MM.1S (cell line): ENCODE measurements around the gene ARL15.

Experiments
- DNase-seq: peaks from one replicate; pipeline ENCODE4 v3.0.0-alpha.2; 2015
- H2AFZ ChIP-seq: fragments of 300-600 bp; sonication (generic); 2 replicates; pipeline ENCODE4 v1.6.0; 2016; ENCODE audit warnings: antibody characterized with exemption, low read length
- H3F3A ChIP-seq: fragments of 300-600 bp; sonication (generic); 2 replicates; pipeline ENCODE4 v1.6.1; 2016; ENCODE audit warnings: mild to moderate bottlenecking, antibody characterized with exemption, low read length, moderate library complexity, mixed read lengths; ENCODE audit not compliant: insufficient read depth
- H3K27ac ChIP-seq: fragments of 300-600 bp; sonication (generic); 2 replicates; pipeline ENCODE4 v1.5.1; 2016; ENCODE audit warnings: mild to moderate bottlenecking, low read length
- H3K27me3 ChIP-seq: fragments of 300-600 bp; sonication (generic); replicated peaks from 2 replicates; pipeline ENCODE4 v1.6.0; 2016; ENCODE audit warnings: low read length; ENCODE audit not compliant: insufficient read depth
- H3K36me3 ChIP-seq: fragments of 300-600 bp; sonication (generic); replicated peaks from 2 replicates; pipeline ENCODE4 v1.6.1; 2016; ENCODE audit warnings: mild to moderate bottlenecking, low read length, mixed read lengths; ENCODE audit not compliant: insufficient read depth
- H3K4me1 ChIP-seq: fragments of 300-600 bp; sonication (generic); 2 replicates; pipeline ENCODE4 v1.6.1; 2016; ENCODE audit warnings: low read length, mixed read lengths
- H3K4me2 ChIP-seq: fragments of 300-600 bp; sonication (generic); 2 replicates; pipeline ENCODE4 v1.6.0; 2016; ENCODE audit warnings: low read depth, low read length
- H3K4me3 ChIP-seq: fragments of 300-600 bp; sonication (generic); 2 replicates; pipeline ENCODE4 v1.5.1; 2016; ENCODE audit warnings: low read length, mixed read lengths
- H3K79me2 ChIP-seq: fragments of 300-600 bp; sonication (generic); 2 replicates; pipeline ENCODE4 v1.6.1; 2016; ENCODE audit warnings: mixed run types, low read length, mixed read lengths
- H3K9ac ChIP-seq: fragments of 300-600 bp; sonication (generic); 2 replicates; pipeline ENCODE4 v1.6.1; 2016; ENCODE audit warnings: low read length, mixed read lengths
- H3K9me2 ChIP-seq: fragments of 300-600 bp; sonication (generic); replicated peaks from 2 replicates; pipeline ENCODE4 v1.6.1; 2016; ENCODE audit warnings: mild to moderate bottlenecking, low read length, mixed read lengths; ENCODE audit not compliant: insufficient read depth
- H3K9me3 ChIP-seq: fragments of 300-600 bp; sonication (generic); replicated peaks from 2 replicates; pipeline ENCODE4 v1.6.1; 2016; ENCODE audit warnings: mild to moderate bottlenecking, low read length, mixed read lengths; ENCODE audit not compliant: insufficient read depth
- H4K20me1 ChIP-seq: fragments of 300-600 bp; sonication (generic); 2 replicates; pipeline ENCODE4 v1.6.1; 2016; ENCODE audit warnings: mild to moderate bottlenecking, low read length, moderate library complexity, mixed read lengths; ENCODE audit not compliant: insufficient read depth
- EZH2 ChIP-seq: fragments of 300-600 bp; sonication (generic); optimal IDR thresholded peaks from 2 replicates; pipeline ENCODE3; 2017; ENCODE audit warnings: low read depth, mild to moderate bottlenecking, antibody characterized with exemption, low read length, mixed read lengths
- EZH2phosphoT487 ChIP-seq: fragments of 300-600 bp; sonication (generic); IDR thresholded peaks from 2 replicates; pipeline ENCODE4 v1.6.1; 2018; ENCODE audit warnings: antibody characterized with exemption, low read length
- TF ChIP-seq, protein P1 (sequence below): fragments of 300-600 bp; sonication (generic); IDR thresholded peaks from 2 replicates; pipeline ENCODE4 v1.5.1; 2016; ENCODE audit warnings: antibody characterized with exemption, low read length, mixed read lengths

The ARL15 gene

DNA sequence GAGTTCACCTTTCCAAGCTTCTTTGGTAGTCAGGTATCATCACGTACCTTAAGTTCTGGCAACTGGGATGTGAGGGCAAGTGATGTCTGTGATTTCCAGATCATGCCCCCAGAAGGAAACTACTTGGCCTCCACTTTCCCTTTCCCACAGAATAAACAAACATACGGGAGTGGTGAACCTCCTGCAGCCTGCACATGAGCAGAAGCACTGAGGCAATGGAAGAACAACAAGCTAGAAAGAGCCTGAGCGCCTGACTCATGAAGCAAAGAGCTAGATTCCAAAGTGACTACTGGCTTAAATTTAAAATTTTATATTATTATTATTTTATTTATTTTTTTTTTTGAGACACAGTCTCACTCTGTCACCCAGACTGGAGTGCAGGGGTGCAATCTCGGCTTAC is 35.0 kb downstream of the ARL15 start:
- TF ChIP-seq EZH2 (no peak), EZH2phosphoT487 (no peak)
- TF ChIP-seq, protein P1, sequence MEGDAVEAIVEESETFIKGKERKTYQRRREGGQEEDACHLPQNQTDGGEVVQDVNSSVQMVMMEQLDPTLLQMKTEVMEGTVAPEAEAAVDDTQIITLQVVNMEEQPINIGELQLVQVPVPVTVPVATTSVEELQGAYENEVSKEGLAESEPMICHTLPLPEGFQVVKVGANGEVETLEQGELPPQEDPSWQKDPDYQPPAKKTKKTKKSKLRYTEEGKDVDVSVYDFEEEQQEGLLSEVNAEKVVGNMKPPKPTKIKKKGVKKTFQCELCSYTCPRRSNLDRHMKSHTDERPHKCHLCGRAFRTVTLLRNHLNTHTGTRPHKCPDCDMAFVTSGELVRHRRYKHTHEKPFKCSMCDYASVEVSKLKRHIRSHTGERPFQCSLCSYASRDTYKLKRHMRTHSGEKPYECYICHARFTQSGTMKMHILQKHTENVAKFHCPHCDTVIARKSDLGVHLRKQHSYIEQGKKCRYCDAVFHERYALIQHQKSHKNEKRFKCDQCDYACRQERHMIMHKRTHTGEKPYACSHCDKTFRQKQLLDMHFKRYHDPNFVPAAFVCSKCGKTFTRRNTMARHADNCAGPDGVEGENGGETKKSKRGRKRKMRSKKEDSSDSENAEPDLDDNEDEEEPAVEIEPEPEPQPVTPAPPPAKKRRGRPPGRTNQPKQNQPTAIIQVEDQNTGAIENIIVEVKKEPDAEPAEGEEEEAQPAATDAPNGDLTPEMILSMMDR = no peak
- Histone ChIP-seq H3K27me3 (no peaks in the 10 kb centered on the region), H3K9me2 (no peaks in the 10 kb centered on the region), H4K20me1 (no peaks in the 10 kb centered on the region), H3K36me3 (no peaks in the 10 kb centered on the region), H3K9me3 (no peaks in the 10 kb centered on the region), H3K27ac (no peak overlapping the region), H3K79me2 (no peaks in the 10 kb centered on the region), H3K4me1 (no peaks in the 10 kb centered on the region), H3F3A (no peaks in the 10 kb centered on the region), H3K9ac (no peak overlapping the region), H3K4me2 (no peak overlapping the region), H3K4me3 (no peak overlapping the region), H2AFZ (no peak overlapping the region)
- no peak for DNase-seq

DNA sequence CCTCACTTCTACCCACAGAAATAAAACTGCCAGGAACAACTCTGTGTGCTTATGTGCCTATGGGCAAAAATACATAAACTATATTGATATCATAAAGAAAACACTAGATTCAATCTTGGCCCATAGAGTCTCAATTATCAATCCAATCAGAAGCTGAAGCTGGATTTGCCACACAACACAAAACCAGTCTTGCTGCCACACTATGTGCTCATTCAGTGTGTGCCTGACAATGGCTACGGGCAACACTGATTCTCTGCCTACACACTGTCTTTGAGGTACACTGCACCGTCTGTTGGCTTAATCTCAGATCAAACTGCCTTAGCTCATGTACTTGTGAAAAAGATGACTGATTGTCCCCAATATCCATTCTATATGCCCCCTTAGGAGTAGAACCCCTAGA is 35.4 kb downstream of the ARL15 start:
- H3K27ac ChIP-seq = no peak overlapping the region
- TF ChIP-seq, protein P1 = no peak
- no peak for TF ChIP-seq EZH2
- TF ChIP-seq EZH2phosphoT487 = no peak
- no peak overlapping the region for H3K4me2 ChIP-seq

DNA sequence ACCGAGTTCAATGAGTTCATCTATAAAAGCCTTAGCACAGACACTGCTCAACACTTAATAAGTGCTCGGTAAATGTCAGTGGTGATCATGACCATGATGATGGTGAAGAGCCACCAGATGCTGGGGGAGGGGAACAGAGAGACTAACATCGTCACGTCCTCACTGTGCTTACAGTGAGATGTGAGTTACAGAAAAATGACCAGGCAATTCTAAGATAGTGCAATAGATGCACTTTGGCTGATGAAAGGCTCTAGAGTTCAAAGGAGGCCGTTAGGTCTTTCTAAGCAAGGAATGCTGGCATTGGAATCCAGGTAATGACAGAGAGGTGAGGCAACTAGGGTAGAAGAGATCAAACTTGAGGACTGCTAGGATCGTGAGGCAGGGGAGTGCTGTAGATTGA is 36.7 kb downstream of the ARL15 start:
- TF ChIP-seq EZH2phosphoT487 (no peak), EZH2 (no peak)
- TF ChIP-seq, protein P1 = no peak
- Histone ChIP-seq H3K36me3 (no peaks in the 10 kb centered on the region), H3K27me3 (no peaks in the 10 kb centered on the region), H3K79me2 (no peaks in the 10 kb centered on the region), H3K9me3 (no peaks in the 10 kb centered on the region), H4K20me1 (no peaks in the 10 kb centered on the region), H3K4me2 (no peak overlapping the region), H3K9ac (no peak overlapping the region), H3K9me2 (no peaks in the 10 kb centered on the region), H3K4me1 (no peaks in the 10 kb centered on the region), H3F3A (no peaks in the 10 kb centered on the region), H3K4me3 (no peak overlapping the region), H3K27ac (no peak overlapping the region), H2AFZ (no peak overlapping the region)
- DNase-seq = no peak

More for the DNA sequence above, 35.4 kb downstream of the ARL15 start:
- Histone ChIP-seq H4K20me1 (no peaks in the 10 kb centered on the region), H3K9me2 (no peaks in the 10 kb centered on the region), H3F3A (no peaks in the 10 kb centered on the region), H3K36me3 (no peaks in the 10 kb centered on the region), H3K79me2 (no peaks in the 10 kb centered on the region), H3K4me3 (no peak overlapping the region), H3K9me3 (no peaks in the 10 kb centered on the region), H3K4me1 (no peaks in the 10 kb centered on the region), H2AFZ (no peak overlapping the region), H3K9ac (no peak overlapping the region), H3K27me3 (no peaks in the 10 kb centered on the region)
- DNase-seq = no peak

DNA sequence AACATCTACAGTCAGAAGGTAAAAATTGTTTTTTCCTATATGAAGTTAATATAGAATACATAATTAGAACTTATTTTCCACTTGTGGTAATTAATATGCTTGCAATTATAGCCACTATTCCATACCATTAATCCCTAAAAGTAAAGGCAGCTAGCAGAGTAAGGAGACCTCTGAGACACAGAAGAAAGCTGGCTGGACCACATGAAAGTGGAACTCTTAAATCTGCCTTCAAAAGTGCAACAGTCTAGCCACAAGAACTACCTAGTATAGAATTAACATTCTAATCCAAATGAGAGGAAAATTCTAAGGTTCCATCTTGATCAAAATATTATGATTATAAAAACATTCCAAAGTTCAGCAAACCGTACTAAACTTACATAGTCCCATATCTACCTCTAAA is 37.6 kb downstream of the ARL15 start:
- Histone ChIP-seq H3K36me3 (no peaks in the 10 kb centered on the region), H3K27me3 (no peaks in the 10 kb centered on the region), H3K79me2 (no peaks in the 10 kb centered on the region), H3F3A (no peaks in the 10 kb centered on the region), H3K9me3 (no peaks in the 10 kb centered on the region), H2AFZ (no peak overlapping the region), H3K9me2 (no peaks in the 10 kb centered on the region), H3K27ac (no peak overlapping the region), H3K4me3 (no peak overlapping the region), H3K4me2 (no peak overlapping the region), H4K20me1 (no peaks in the 10 kb centered on the region), H3K9ac (no peak overlapping the region), H3K4me1 (no peaks in the 10 kb centered on the region)
- peak; percentile 25 for DNase-seq
- TF ChIP-seq, protein P1 = no peak
- TF ChIP-seq EZH2 (no peak), EZH2phosphoT487 (no peak)
